GM12878 (cell line): Measurements from ENCODE around the gene ELMO2. TPM values are rescaled to one million over a fixed set of nuclear protein-coding genes. Genes with fewer than 3 reads are reported as not detected.

Source experiments
- ATAC-seq: fragments of 200-7000 bp; cut with Tn5 transposase; 3 replicates; pipeline ENCODE4 v1.9.1; 2020; ENCODE audit warnings: mild to moderate bottlenecking, moderate library complexity
- BruUV-seq: library from RNA; stranded (reverse); fragments of 400-500 nt; replicated peaks from 2 replicates; lab custom pipeline; 2021; lab: Mats Ljungman, UMichigan
- CTCF ChIA-PET: fragments of 300-600 bp; sonication (Branson Sonifier 250); formaldehyde crosslinking; extraction: SDS; loops from one replicate; lab custom pipeline; 2021; ENCODE audit warnings: inconsistent platforms; lab: Yijun Ruan, JAX
- POLR2A ChIA-PET: fragments of 350-600 bp; formaldehyde crosslinking; extraction: SDS; loops from one replicate; lab custom pipeline; 2021; ENCODE audit warnings: inconsistent platforms; lab: Charles Lee
- RAD21 ChIA-PET: fragments of 300-600 bp; sonication (Branson Sonifier 250); formaldehyde crosslinking; loops from one replicate; lab custom pipeline; 2023; ENCODE audit warnings: antibody characterized with exemption; ENCODE audit not compliant: unreplicated experiment; lab: Charles Lee
- SMC1A ChIA-PET: fragments of 300-600 bp; sonication (Branson Sonifier 250); formaldehyde crosslinking; loops from one replicate; lab custom pipeline; 2023; ENCODE audit not compliant: unreplicated experiment, uncharacterized antibody; lab: Charles Lee
- DNase-seq: peaks from one replicate; pipeline ENCODE4 v3.0.0-alpha.2; 2011; ENCODE audit warnings: low read depth, low spot score
- FAIRE-seq: peaks from 3 replicates; lab custom pipeline; 2011; peaks lifted over from hg19 to GRCh38; lab: Jason Lieb, UNC
- H2AFZ ChIP-seq: 2 replicates; pipeline ENCODE4 v1.6.0; 2011; ENCODE audit warnings: low read depth, low read length, control low read depth; ENCODE audit not compliant: control insufficient read depth
- H3K27ac ChIP-seq: 2 replicates; pipeline ENCODE4 v1.5.1; 2011; ENCODE audit warnings: control low read depth; ENCODE audit not compliant: control insufficient read depth, insufficient read depth
- H3K27me3 ChIP-seq, 2 experiments: replicated peaks in 1 of 2; 2 replicates each; pipeline versions ENCODE4 v1.6.0 to v1.6.1; 2011; ENCODE audit warnings: low read length in 1 of 2; ENCODE audit not compliant: control insufficient read depth in 2 of 2, insufficient read depth in 2 of 2
- H3K36me3 ChIP-seq, 2 experiments: 2 replicates each; pipeline ENCODE4 v1.5.1; 2011; ENCODE audit warnings: low read length in 1 of 2; ENCODE audit not compliant: control insufficient read depth in 2 of 2, insufficient read depth in 2 of 2
- H3K4me1 ChIP-seq: 2 replicates; pipeline ENCODE4 v1.6.1; 2011; ENCODE audit warnings: mild to moderate bottlenecking, low read length, moderate library complexity, mixed read lengths; ENCODE audit not compliant: control insufficient read depth, insufficient read depth
- H3K4me2 ChIP-seq: 2 replicates; pipeline ENCODE4 v1.6.0; 2011; ENCODE audit warnings: control low read depth; ENCODE audit not compliant: control insufficient read depth, insufficient read depth
- H3K4me3 ChIP-seq: fragments of 200-600 bp; sonication (generic); 2 replicates; pipeline ENCODE4 v1.5.1; 2016
- H3K79me2 ChIP-seq: 2 replicates; pipeline ENCODE4 v1.6.0; 2011; ENCODE audit warnings: low read length; ENCODE audit not compliant: control insufficient read depth, insufficient read depth
- H3K9ac ChIP-seq: 2 replicates; pipeline ENCODE4 v1.8.0; 2011; ENCODE audit warnings: low read length, control low read depth, mixed read lengths; ENCODE audit not compliant: control insufficient read depth, insufficient read depth
- H3K9me3 ChIP-seq: replicated peaks from 3 replicates; pipeline ENCODE4 v1.5.1; 2011; ENCODE audit warnings: mild to moderate bottlenecking, low read length; ENCODE audit not compliant: control insufficient read depth, insufficient read depth
- H4K20me1 ChIP-seq: 2 replicates; pipeline ENCODE4 v1.6.0; 2011; ENCODE audit not compliant: control insufficient read depth, insufficient read depth
- RUNX3 ChIP-seq: IDR thresholded peaks from 2 replicates; pipeline ENCODE4 v1.6.1; 2012; ENCODE audit warnings: low read length, inconsistent platforms
- TCF12 ChIP-seq: IDR thresholded peaks from 2 replicates; pipeline ENCODE4 v1.6.1; 2011; ENCODE audit warnings: low read depth, mild to moderate bottlenecking, low read length
- TCF3 ChIP-seq: IDR thresholded peaks from 2 replicates; pipeline ENCODE4 v1.6.1; 2012; ENCODE audit warnings: low read depth, mild to moderate bottlenecking, low read length, borderline replicate concordance; ENCODE audit not compliant: insufficient read depth
- ZSCAN29 ChIP-seq: fragments of 450-650 bp; IDR thresholded peaks from 2 replicates; pipeline ENCODE4 v1.6.1; 2017; ENCODE audit warnings: mild to moderate bottlenecking, moderate library complexity
- WGBS: methylation state at CpG from one replicate; pipeline ENCODE4 v1.1.6; 2016; ENCODE audit warnings: low lambda C conversion rate; ENCODE audit not compliant: insufficient replicate concordance, insufficient coverage; ENCODE audit errors: missing lambda C conversion rate; 5-methylcytosine and 5-hydroxymethylcytosine counted together
- in situ Hi-C: fragments of 300-500 bp; cut with MboI; formaldehyde crosslinking; loops from 9 replicates; pipeline ENCODE4 v1.14.3; 2018; ENCODE audit warnings: mixed read lengths
- intact Hi-C: fragments of 100-400 bp; cut with micrococcal nuclease; formaldehyde crosslinking; loops from one replicate; pipeline ENCODE4 v1.14.2; 2022; ENCODE audit not compliant: unreplicated experiment
- polyA plus RNA-seq, 11 experiments: library from polyadenylated mRNA; depleted of rRNA in 4 of 11; unstranded in 6 of 11; stranded (reverse) in 5 of 11; fragments of >200 nt; fragmentation: Nextera tagmentation in 4 of 11; fragmentation: Illumina TruSeq in 1 of 11; extraction: Ambion mirVana in 4 of 11; extraction: Trizol in 1 of 11; gene quantifications; 1 replicate in 1 of 11; 2 replicates in 10 of 11; pipeline versions ENCODE4 v1.2.1 to v1.2.3, GENCODE V29; 2011 to 2016; ENCODE audit warnings: inconsistent platforms in 2 of 11, missing spikeins in 2 of 11, low read depth in 1 of 11
- total RNA-seq, 4 experiments: library from RNA; depleted of rRNA in 3 of 4; stranded (reverse); fragments of >200 nt in 3 of 4; fragmentation: Illumina TruSeq in 1 of 4; extraction: Trizol in 1 of 4; gene quantifications; 2 replicates each; pipeline versions ENCODE4 v1.2.1 to v1.2.3, GENCODE V29; 2013 to 2021
- TF ChIP-seq, protein P1 (sequence below): fragments of 450-650 bp; IDR thresholded peaks from 2 replicates; pipeline ENCODE4 v1.6.1; 2017; ENCODE audit warnings: mild to moderate bottlenecking, moderate library complexity

Gene ELMO2
- total and polyA plus RNA-seq, 10 of the 15 experiments (the other 5 are each of a cell fraction or from before 2014, with no cell fraction given) = 14.2 to 40.2 (median 37.6) TPM

DNA sequence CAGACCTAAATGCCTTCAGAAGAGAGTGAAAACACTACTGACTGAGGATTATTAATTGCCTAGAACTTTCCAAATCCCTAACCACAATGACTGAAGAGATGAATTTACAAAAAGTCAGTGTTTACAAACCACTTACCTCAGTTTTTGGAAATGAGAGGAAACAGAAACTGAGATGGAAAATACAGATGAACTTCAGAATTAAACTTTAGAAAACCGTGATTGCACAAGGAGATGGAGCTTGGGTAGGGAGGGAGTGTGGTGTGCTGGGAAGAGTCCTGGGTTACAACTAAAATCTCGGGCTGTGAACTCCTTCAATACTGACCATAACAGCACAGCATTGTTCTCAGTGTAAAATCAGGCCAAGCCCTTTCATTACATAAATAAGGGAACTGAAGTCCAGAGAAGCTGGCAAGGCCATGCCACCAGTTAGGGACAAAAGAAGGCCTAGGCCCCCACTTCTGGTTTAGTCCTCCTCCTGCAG is 4.0 kb downstream of the ELMO2 start:
- H3K4me1 ChIP-seq = peaks cover 55% of the 10 kb centered on the region
- 65% methylated on average over 2 of the region's 2 CpGs for WGBS
- ChIA-PET SMC1A (no interaction called here), CTCF (interaction anchor here (0.7 to 1.6 kb wide), 7 partner anchors 11 to 98 kb away, joined by 3 to 10 read pairs (median 3); no protein-coding TSS in a partner anchor), RAD21 (interaction anchor here (0.9 to 1.0 kb wide), 2 partner anchors 52 to 54 kb away, joined by 3 read pairs; no protein-coding TSS in a partner anchor), POLR2A (interaction anchor here (0.5 to 2.3 kb wide), 3 partner anchors 21 to 285 kb away, joined by 3 to 11 read pairs (median 3); no protein-coding TSS in a partner anchor)
- ATAC-seq (no peak), DNase-seq (no peak), FAIRE-seq (no peak)
- no peaks in the 10 kb centered on the region for H3K27me3 ChIP-seq
- peak overlapping the region; percentile 22 for H3K27ac ChIP-seq
- H3K36me3 ChIP-seq = peaks cover 0 to 3% of the 10 kb centered on the region in 2 experiments; a peak in 2 of 4 replicates
- intact Hi-C loops (no loop called here), in situ Hi-C loops (loop anchor here (5.0 kb wide), 1 partner anchor 35 kb away; no protein-coding TSS in a partner anchor)
- no TSS peak for BruUV-seq
- no peaks in the 10 kb centered on the region for H3K9me3 ChIP-seq
- TF ChIP-seq ZSCAN29 (no peak), RUNX3 (peak; percentile 29; the same call in 1 of the 2 replicates)
- H2AFZ ChIP-seq = no peak overlapping the region
- peaks cover 65% of the 10 kb centered on the region for H3K79me2 ChIP-seq
- peak overlapping the region; percentile 90 for H3K4me2 ChIP-seq
- H4K20me1 ChIP-seq = no peaks in the 10 kb centered on the region; the same call in 1 of the 2 replicates
- 0 out of 2 replicates have a peak overlapping the region, but pooled peaks have one; percentile 26 for H3K4me3 ChIP-seq
- no peak overlapping the region for H3K9ac ChIP-seq

DNA sequence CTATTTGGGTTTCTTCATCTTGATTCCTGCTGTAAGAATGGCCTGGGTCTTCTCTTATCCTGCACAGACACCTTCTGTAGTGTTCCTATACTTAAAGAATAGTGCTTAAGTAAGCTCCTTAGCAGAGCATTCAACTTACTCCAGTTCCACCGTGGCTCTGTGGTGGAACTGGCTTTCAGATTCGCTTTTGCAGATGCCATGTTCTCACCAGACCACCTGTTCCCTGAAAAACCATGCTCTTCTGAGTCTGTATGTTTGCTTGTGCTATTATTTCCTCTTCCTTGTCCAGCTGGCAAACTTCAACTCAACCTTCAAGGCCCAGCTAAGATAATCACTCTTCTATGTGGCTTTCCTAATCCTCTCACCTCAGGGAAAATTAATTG is 4.9 kb downstream of the ELMO2 start:
- no peaks in the 10 kb centered on the region for H3K27me3 ChIP-seq
- peaks cover 0 to 3% of the 10 kb centered on the region in 2 experiments; a peak in 2 of 4 replicates for H3K36me3 ChIP-seq
- peaks cover 50% of the 10 kb centered on the region for H3K4me1 ChIP-seq
- peak overlapping the region; percentile 46; the same call in 1 of the 2 replicates for H2AFZ ChIP-seq
- TSS peak; percentile 23 for BruUV-seq
- DNase-seq = peak; percentile 40
- H3K9ac ChIP-seq = peak overlapping the region; percentile 9; the same call in 1 of the 2 replicates
- H3K27ac ChIP-seq = peak overlapping the region; percentile 22
- peak overlapping the region; percentile 90 for H3K4me2 ChIP-seq
- H3K4me3 ChIP-seq = peak overlapping the region; percentile 26; the same call in 1 of the 2 replicates
- ChIA-PET POLR2A (no interaction called here), RAD21 (interaction anchor here (1.0 to 1.3 kb wide), 3 partner anchors 18 to 95 kb away, joined by 3 to 5 read pairs (median 4); no protein-coding TSS in a partner anchor), SMC1A (interaction anchor here (0.6 to 1.4 kb wide), 5 partner anchors 14 to 95 kb away, joined by 3 to 7 read pairs (median 4); no protein-coding TSS in a partner anchor), CTCF (interaction anchor here (1.5 to 1.8 kb wide), 5 partner anchors 12 to 387 kb away, joined by 3 to 7 read pairs (median 5); no protein-coding TSS in a partner anchor)
- in situ Hi-C loops (loop anchor here (5.0 kb wide), 1 partner anchor 34 kb away; no protein-coding TSS in a partner anchor), intact Hi-C loops (no loop called here)
- TF ChIP-seq, protein P1, sequence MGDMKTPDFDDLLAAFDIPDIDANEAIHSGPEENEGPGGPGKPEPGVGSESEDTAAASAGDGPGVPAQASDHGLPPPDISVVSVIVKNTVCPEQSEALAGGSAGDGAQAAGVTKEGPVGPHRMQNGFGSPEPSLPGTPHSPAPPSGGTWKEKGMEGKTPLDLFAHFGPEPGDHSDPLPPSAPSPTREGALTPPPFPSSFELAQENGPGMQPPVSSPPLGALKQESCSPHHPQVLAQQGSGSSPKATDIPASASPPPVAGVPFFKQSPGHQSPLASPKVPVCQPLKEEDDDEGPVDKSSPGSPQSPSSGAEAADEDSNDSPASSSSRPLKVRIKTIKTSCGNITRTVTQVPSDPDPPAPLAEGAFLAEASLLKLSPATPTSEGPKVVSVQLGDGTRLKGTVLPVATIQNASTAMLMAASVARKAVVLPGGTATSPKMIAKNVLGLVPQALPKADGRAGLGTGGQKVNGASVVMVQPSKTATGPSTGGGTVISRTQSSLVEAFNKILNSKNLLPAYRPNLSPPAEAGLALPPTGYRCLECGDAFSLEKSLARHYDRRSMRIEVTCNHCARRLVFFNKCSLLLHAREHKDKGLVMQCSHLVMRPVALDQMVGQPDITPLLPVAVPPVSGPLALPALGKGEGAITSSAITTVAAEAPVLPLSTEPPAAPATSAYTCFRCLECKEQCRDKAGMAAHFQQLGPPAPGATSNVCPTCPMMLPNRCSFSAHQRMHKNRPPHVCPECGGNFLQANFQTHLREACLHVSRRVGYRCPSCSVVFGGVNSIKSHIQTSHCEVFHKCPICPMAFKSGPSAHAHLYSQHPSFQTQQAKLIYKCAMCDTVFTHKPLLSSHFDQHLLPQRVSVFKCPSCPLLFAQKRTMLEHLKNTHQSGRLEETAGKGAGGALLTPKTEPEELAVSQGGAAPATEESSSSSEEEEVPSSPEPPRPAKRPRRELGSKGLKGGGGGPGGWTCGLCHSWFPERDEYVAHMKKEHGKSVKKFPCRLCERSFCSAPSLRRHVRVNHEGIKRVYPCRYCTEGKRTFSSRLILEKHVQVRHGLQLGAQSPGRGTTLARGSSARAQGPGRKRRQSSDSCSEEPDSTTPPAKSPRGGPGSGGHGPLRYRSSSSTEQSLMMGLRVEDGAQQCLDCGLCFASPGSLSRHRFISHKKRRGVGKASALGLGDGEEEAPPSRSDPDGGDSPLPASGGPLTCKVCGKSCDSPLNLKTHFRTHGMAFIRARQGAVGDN = no peak
- TF ChIP-seq RUNX3 (peak; percentile 42), TCF3 (0 out of 2 replicates have a peak, but pooled peaks have one; percentile 24), TCF12 (peak; percentile 54; the same call in 1 of the 2 replicates)
- H3K9me3 ChIP-seq = no peaks in the 10 kb centered on the region
- peaks cover 65% of the 10 kb centered on the region for H3K79me2 ChIP-seq
- 27% methylated on average over 2 of the region's 2 CpGs for whole genome bisulfite sequencing
- peak; percentile 31 for ATAC-seq
- no peaks in the 10 kb centered on the region; the same call in 1 of the 2 replicates for H4K20me1 ChIP-seq
- peak; percentile 82 for FAIRE-seq
